ENCODE measurements around the gene INPP5D. TPM values are rescaled to one million over a fixed set of nuclear protein-coding genes. Genes with fewer than 3 reads are reported as not detected.

The INPP5D gene
- total RNA-seq, 2 donors from 2014 or later, result 64.8 to 69.3 TPM

DNA sequence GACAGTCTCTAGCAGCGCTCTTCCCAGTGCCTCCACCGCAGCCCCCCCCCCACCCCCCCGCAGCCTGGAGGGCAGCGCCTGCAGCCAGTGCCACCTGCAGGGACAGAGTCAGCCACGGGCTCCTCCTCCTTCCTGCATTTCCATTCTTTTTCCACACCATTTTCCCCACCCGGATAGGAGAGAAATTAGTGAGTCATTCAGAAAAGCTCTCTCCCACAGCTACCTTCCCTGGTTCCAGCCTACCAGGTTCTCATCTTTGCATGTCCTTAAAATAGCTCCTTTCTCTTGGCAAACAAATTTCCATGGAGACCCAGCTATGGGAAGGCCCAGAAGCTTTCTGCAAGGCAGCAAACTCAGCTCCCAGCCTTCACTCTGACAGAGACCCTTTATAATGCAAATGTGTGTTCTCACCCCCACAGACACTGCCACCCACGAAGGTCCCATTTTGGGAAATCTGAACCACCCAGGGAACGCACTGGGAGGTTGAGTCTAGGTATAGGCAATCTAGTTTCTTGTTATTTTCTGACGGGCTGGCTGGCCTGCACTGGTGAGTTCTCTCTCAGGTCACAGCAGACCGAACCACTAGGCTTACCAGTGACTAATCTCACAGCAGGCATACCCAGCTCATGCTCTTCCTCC is 149.5 kb downstream of the INPP5D start:
- ATAC-seq (replicated peaks in 1 of 2), result no peak
- H3K9me3 Mint-ChIP-seq, result no peaks in the 10 kb centered on the region
- no peaks in the 10 kb centered on the region for H3K27me3 Mint-ChIP-seq (ENCODE audit: low read depth)
- H3K27ac Mint-ChIP-seq, result no peak overlapping the region
- peaks cover 1 to 2% of the 10 kb centered on the region in 2 donors for H3K36me3 Mint-ChIP-seq (ENCODE audit: insufficient read depth in 2 of 2)
- H3K4me1 Mint-ChIP-seq (ENCODE audit: low read depth), result peaks cover 10% of the 10 kb centered on the region
- no peak overlapping the region for H3K4me3 Mint-ChIP-seq
- no peak for DNase-seq

DNA sequence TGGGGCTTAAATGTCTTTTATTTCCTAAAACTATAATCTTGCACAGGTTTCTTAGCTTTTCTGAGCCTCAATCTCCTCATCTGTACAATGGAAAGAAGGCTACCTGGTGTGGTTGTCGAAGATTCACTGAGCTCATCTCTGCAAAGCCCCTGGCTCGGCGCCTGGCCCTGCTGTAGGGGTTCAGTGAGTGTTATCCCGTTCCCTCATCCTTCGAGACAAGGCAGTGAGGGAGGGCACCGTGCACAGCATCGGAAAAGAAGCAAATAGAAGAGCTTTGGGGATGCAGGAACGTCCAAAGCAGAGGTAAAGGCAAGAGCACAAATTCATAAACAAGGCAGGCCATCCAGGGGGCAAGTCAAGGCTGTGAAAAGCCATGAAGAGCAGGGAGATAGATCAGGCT is 150.1 kb downstream of the INPP5D start:
- no peaks in the 10 kb centered on the region for H3K9me3 Mint-ChIP-seq
- ATAC-seq (replicated peaks in 1 of 2) (no peak), DNase-seq (no peak)
- H3K4me3 Mint-ChIP-seq, result no peak overlapping the region
- no peaks in the 10 kb centered on the region for H3K36me3 Mint-ChIP-seq (ENCODE audit: insufficient read depth in 2 of 2)
- peaks cover 10% of the 10 kb centered on the region for H3K4me1 Mint-ChIP-seq (ENCODE audit: low read depth)
- no peak overlapping the region for H3K27ac Mint-ChIP-seq
- H3K27me3 Mint-ChIP-seq (ENCODE audit: low read depth), result no peaks in the 10 kb centered on the region

- ATAC-seq (replicated peaks in 1 of 2) (no peak), DNase-seq (no peak)
- Mint-ChIP-seq H3K4me3 (no peak overlapping the region), H3K27me3 (ENCODE audit: low read depth) (no peaks in the 10 kb centered on the region), H3K4me1 (ENCODE audit: low read depth) (peaks cover 10% of the 10 kb centered on the region), H3K27ac (no peak overlapping the region), H3K36me3 (ENCODE audit: insufficient read depth in 2 of 2) (no peaks in the 10 kb centered on the region), H3K9me3 (no peaks in the 10 kb centered on the region)
Observed at GRCh38 chr2:233210843-233211547, 150.9 kb downstream of the INPP5D start.

GRCh38 chr2:233211548-233211895 is 151.4 kb downstream of the INPP5D start:
- H3K4me1 Mint-ChIP-seq (ENCODE audit: low read depth), result peaks cover 10% of the 10 kb centered on the region
- ATAC-seq (replicated peaks in 1 of 2) (no peak), DNase-seq (no peak)
- no peak overlapping the region for H3K4me3 Mint-ChIP-seq
- no peaks in the 10 kb centered on the region for H3K27me3 Mint-ChIP-seq (ENCODE audit: low read depth)
- no peaks in the 10 kb centered on the region for H3K36me3 Mint-ChIP-seq (ENCODE audit: insufficient read depth in 2 of 2)
- no peak overlapping the region for H3K27ac Mint-ChIP-seq
- no peaks in the 10 kb centered on the region for H3K9me3 Mint-ChIP-seq

GRCh38 chr2:233213011-233213410 is 152.9 kb downstream of the INPP5D start:
- Mint-ChIP-seq H3K36me3 (ENCODE audit: insufficient read depth in 2 of 2) (no peaks in the 10 kb centered on the region), H3K27ac (no peak overlapping the region), H3K9me3 (no peaks in the 10 kb centered on the region), H3K27me3 (ENCODE audit: low read depth) (no peaks in the 10 kb centered on the region), H3K4me3 (no peak overlapping the region), H3K4me1 (ENCODE audit: low read depth) (peaks cover 10% of the 10 kb centered on the region)
- DNase-seq (no peak), ATAC-seq (replicated peaks in 1 of 2) (no peak)

DNA sequence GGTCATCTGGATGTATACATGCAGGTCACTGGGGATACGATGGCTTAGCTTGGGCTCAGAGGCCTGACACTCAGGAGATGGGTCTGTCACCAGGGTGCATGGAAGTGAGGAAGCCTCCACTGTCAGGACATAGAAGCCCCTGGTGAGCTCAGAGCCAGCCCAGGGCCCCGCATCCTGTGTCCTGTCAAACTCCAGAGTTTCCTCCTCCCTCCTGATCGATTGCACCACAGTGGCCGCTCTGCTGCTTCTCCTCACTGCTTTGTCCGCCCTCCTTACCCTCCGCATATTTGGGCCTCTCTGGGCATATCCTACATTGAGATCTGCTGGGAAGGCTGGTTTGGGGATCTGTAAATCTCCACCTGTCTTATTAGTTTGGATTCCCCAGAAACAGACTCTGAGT is 153.8 kb downstream of the INPP5D start:
- no peak for ATAC-seq (replicated peaks in 1 of 2)
- peaks cover 0 to 3% of the 10 kb centered on the region in 2 donors for H3K9me3 Mint-ChIP-seq
- no peak overlapping the region for H3K27ac Mint-ChIP-seq
- H3K27me3 Mint-ChIP-seq (ENCODE audit: low read depth), result no peaks in the 10 kb centered on the region
- no peak overlapping the region for H3K4me3 Mint-ChIP-seq
- H3K4me1 Mint-ChIP-seq (ENCODE audit: low read depth), result peaks cover 7% of the 10 kb centered on the region
- no peak for DNase-seq
- H3K36me3 Mint-ChIP-seq (ENCODE audit: insufficient read depth in 2 of 2), result no peaks in the 10 kb centered on the region

DNA sequence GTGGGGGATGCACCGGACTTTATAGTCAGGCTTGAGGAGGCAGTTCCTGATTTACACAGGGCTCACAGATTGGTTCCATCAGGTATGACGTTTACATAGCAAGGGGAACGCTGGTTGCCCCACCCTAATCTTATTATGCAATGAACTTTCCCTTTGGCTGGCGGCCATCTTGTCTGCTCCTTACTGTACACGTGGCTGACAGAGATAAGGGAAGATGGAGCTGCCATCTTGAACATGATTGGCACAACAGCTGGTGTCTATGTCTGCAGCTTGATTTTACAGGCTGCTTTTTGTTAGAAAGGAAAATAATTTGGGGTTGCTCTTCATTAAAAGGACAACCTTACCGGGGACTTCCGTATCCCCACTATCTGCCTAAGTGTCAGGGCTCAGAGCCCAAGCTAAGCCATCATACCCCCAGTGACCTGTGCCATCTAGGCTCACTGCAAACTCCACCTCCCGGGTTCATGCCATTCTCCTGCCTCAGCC is 157.8 kb downstream of the INPP5D start:
- DNase-seq, result no peak
- H3K27ac Mint-ChIP-seq, result no peak overlapping the region
- H3K9me3 Mint-ChIP-seq, result peaks cover 0 to 3% of the 10 kb centered on the region in 2 donors
- ATAC-seq (replicated peaks in 1 of 2), result no peak
- no peaks in the 10 kb centered on the region for H3K4me1 Mint-ChIP-seq (ENCODE audit: low read depth)
- no peaks in the 10 kb centered on the region for H3K27me3 Mint-ChIP-seq (ENCODE audit: low read depth)
- no peak overlapping the region for H3K4me3 Mint-ChIP-seq
- no peaks in the 10 kb centered on the region for H3K36me3 Mint-ChIP-seq (ENCODE audit: insufficient read depth in 2 of 2)

- no peaks in the 10 kb centered on the region for H3K36me3 Mint-ChIP-seq (ENCODE audit: insufficient read depth in 2 of 2)
- H3K9me3 Mint-ChIP-seq, result peaks cover 0 to 3% of the 10 kb centered on the region in 2 donors
- no peaks in the 10 kb centered on the region for H3K27me3 Mint-ChIP-seq (ENCODE audit: low read depth)
- H3K4me3 Mint-ChIP-seq, result no peak overlapping the region
- ATAC-seq (replicated peaks in 1 of 2) (no peak), DNase-seq (no peak)
- no peaks in the 10 kb centered on the region for H3K4me1 Mint-ChIP-seq (ENCODE audit: low read depth)
- no peak overlapping the region for H3K27ac Mint-ChIP-seq
Observed at GRCh38 chr2:233218836-233219235, 158.7 kb downstream of the INPP5D start.

- no peak overlapping the region for H3K27ac Mint-ChIP-seq
- H3K9me3 Mint-ChIP-seq, result peaks cover 0 to 3% of the 10 kb centered on the region in 2 donors
- no peaks in the 10 kb centered on the region for H3K36me3 Mint-ChIP-seq (ENCODE audit: insufficient read depth in 2 of 2)
- ATAC-seq (replicated peaks in 1 of 2), result no peak
- no peak for DNase-seq
- H3K4me3 Mint-ChIP-seq, result no peak overlapping the region
- H3K27me3 Mint-ChIP-seq (ENCODE audit: low read depth), result no peaks in the 10 kb centered on the region
- no peaks in the 10 kb centered on the region for H3K4me1 Mint-ChIP-seq (ENCODE audit: low read depth)
Observed at GRCh38 chr2:233219848-233220247, 159.7 kb downstream of the INPP5D start.

GRCh38 chr2:233221378-233222063 is 161.4 kb downstream of the INPP5D start:
- Mint-ChIP-seq H3K27me3 (ENCODE audit: low read depth) (no peaks in the 10 kb centered on the region), H3K27ac (no peak overlapping the region), H3K36me3 (ENCODE audit: insufficient read depth in 2 of 2) (no peaks in the 10 kb centered on the region), H3K9me3 (peaks cover 0 to 3% of the 10 kb centered on the region in 2 donors), H3K4me3 (no peak overlapping the region), H3K4me1 (ENCODE audit: low read depth) (peaks cover 6% of the 10 kb centered on the region)
- ATAC-seq (replicated peaks in 1 of 2) (no peak), DNase-seq (no peak)

- Mint-ChIP-seq H3K9me3 (peaks cover 0 to under 1% of the 10 kb centered on the region in 2 donors), H3K27ac (no peak overlapping the region), H3K4me3 (no peak overlapping the region), H3K4me1 (ENCODE audit: low read depth) (peaks cover 6% of the 10 kb centered on the region), H3K36me3 (ENCODE audit: insufficient read depth in 2 of 2) (no peaks in the 10 kb centered on the region), H3K27me3 (ENCODE audit: low read depth) (no peaks in the 10 kb centered on the region)
- no peak for ATAC-seq (replicated peaks in 1 of 2)
- DNase-seq, result no peak
Observed at GRCh38 chr2:233223059-233223894, 163.1 kb downstream of the INPP5D start.

DNA sequence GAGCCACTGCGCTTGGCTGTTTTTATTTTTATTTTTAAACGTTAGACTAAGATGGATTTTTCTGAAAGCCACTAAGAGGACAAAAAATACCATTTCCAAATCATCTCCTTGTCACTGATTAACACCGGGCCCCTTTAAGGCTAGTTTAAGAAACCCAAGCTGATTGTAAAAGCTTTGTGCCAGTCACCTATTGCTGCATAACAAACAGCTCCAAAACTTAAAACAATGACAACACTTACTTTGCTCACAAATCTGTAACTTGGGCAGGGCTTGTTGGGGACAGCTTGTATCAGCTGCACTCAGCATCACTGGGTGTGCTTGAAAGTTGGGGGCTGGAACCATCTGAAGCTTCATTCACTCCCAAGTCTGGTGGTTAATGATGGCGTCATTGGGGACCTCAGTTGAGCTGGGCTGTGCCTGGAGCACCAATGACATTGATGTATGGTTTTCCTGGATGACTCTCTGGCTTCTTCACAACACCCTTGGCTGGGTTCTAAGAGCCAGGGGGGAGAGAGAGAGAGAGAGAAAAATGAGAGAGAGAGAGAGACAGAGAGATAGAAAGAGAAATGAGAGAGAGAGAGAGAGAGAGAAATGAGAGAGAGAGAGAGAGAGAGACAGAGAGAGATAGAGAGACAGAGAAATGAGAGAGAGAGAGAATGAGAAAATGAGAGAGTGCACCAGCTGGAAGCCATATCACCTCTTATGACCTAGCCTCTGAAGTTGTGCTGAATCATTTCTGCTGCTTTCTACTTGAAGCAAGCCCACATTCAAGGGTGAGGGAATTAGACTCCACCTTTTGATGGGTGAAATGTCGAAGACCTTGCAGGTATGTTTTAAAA is 165.3 kb downstream of the INPP5D start:
- Mint-ChIP-seq H3K4me1 (ENCODE audit: low read depth) (peaks cover 10% of the 10 kb centered on the region), H3K27me3 (ENCODE audit: low read depth) (no peaks in the 10 kb centered on the region), H3K36me3 (ENCODE audit: insufficient read depth in 2 of 2) (no peaks in the 10 kb centered on the region), H3K9me3 (no peaks in the 10 kb centered on the region), H3K27ac (no peak overlapping the region), H3K4me3 (no peak overlapping the region)
- no peak for DNase-seq
- peak in 1 of 2 donors; percentile 56 for ATAC-seq (replicated peaks in 1 of 2)
